HG03039 (cell line): ENCODE measurements around the gene NSUN2.

Source experiments
- ATAC-seq: cut with Tn5 transposase; IDR thresholded peaks from one replicate; pipeline ENCODE4 v1.9.1; 2021; ENCODE audit warnings: mild to moderate bottlenecking, moderate library complexity; ENCODE audit not compliant: unreplicated experiment

The NSUN2 gene

GRCh38 chr5:6606884-6607558, 25.8 kb downstream of the NSUN2 start:
- no peak for ATAC-seq

GRCh38 chr5:6604946-6605345, 27.9 kb downstream of the NSUN2 start:
- no peak for ATAC-seq

- no peak for ATAC-seq
Measured at GRCh38 chr5:6604341-6604740, 28.5 kb downstream of the NSUN2 start.

- ATAC-seq = no peak
Measured at GRCh38 chr5:6603643-6604042, 29.2 kb downstream of the NSUN2 start.

GRCh38 chr5:6602441-6602840, 30.4 kb downstream of the NSUN2 start:
- no peak for ATAC-seq

- no peak for ATAC-seq
Measured at GRCh38 chr5:6601816-6602215, 31.0 kb downstream of the NSUN2 start.

- no peak for ATAC-seq
Measured at GRCh38 chr5:6601271-6601670, 31.6 kb downstream of the NSUN2 start.

- no peak for ATAC-seq
Measured at GRCh38 chr5:6599739-6600138, 33.1 kb downstream of the NSUN2 start.

GRCh38 chr5:6598351-6598900, 34.4 kb downstream of the NSUN2 start:
- ATAC-seq = no peak

- ATAC-seq = no peak
Measured at GRCh38 chr5:6597557-6597956, 35.3 kb downstream of the NSUN2 start.

GRCh38 chr5:6596388-6596787, 36.5 kb downstream of the NSUN2 start:
- no peak for ATAC-seq

- no peak for ATAC-seq
Measured at GRCh38 chr5:6595405-6595804, 37.4 kb downstream of the NSUN2 start.

- no peak for ATAC-seq
Measured at GRCh38 chr5:6594066-6594465, 38.8 kb downstream of the NSUN2 start.

GRCh38 chr5:6593148-6594016, 39.5 kb downstream of the NSUN2 start:
- ATAC-seq = no peak

GRCh38 chr5:6592601-6593000, 40.2 kb downstream of the NSUN2 start:
- no peak for ATAC-seq

GRCh38 chr5:6591671-6592288, 41.1 kb downstream of the NSUN2 start:
- ATAC-seq = no peak

- ATAC-seq = no peak
Measured at GRCh38 chr5:6590581-6590980, 42.3 kb downstream of the NSUN2 start.

- ATAC-seq = no peak
Measured at GRCh38 chr5:6587171-6587570, 45.7 kb downstream of the NSUN2 start.

- ATAC-seq = no peak
Measured at GRCh38 chr5:6586647-6587042, 46.2 kb downstream of the NSUN2 start.

- no peak for ATAC-seq
Measured at GRCh38 chr5:6585939-6586646, 46.8 kb downstream of the NSUN2 start.

- no peak for ATAC-seq
Measured at GRCh38 chr5:6585168-6585567, 47.7 kb downstream of the NSUN2 start.
